ENCODE measurements around the gene AHRR. TPM values are rescaled to one million over a fixed set of nuclear protein-coding genes. Genes with fewer than 3 reads are reported as not detected.

The AHRR gene
- total RNA-seq, 1 experiment from 2014 or later: 2.2 TPM

DNA sequence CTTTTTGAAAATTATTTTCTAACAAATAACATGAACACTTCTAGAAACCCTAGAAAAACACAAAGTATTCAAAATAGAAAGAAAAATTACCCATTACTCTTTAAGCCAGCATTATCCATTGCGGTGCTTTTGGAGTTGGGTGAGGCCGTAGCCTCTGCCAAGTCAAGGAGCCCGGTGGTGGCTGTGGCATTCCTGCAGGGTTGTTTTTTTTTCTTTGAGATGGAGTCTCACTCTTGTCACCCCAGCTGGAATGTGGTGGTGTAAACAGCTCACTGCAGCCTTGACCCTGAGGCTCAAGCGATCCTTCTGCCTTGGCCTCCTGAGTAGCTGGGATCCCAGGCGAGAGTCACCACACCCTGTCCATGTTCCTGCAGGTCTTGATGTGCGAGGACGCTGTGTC is 8.2 kb upstream of the AHRR start:
- no peaks in the 10 kb centered on the region for H3K4me1 ChIP-seq (ENCODE audit: insufficient read depth, low read length)
- H3K14ac ChIP-seq (ENCODE audit: insufficient read depth, low read length): no peak overlapping the region
- H2AFZ ChIP-seq (ENCODE audit: low read length): no peak overlapping the region
- peak overlapping the region in 1 of 3 experiments; percentile 83; a peak in 1 of 7 replicates for H3K27ac Mint-ChIP-seq
- no peaks in the 10 kb centered on the region for H3K9me3 Mint-ChIP-seq
- H3K36me3 Mint-ChIP-seq (ENCODE audit: insufficient read depth in 1 of 3, low read depth in 3 of 3): peaks cover 4 to 37% (median 13%) of the 10 kb centered on the region in 3 experiments
- no peak for DNase-seq
- no peaks in the 10 kb centered on the region for H3K23me2 ChIP-seq (ENCODE audit: insufficient read length, low read depth, low read length, poor library complexity, severe bottlenecking)
- H3K9ac ChIP-seq (ENCODE audit: extremely low read depth, insufficient read length, low read length): no peak overlapping the region
- no peak overlapping the region for H3K27ac ChIP-seq (ENCODE audit: insufficient read length, low read depth, low read length)
- H4K8ac ChIP-seq (replicated peaks; ENCODE audit: insufficient read length, low read depth, low read length): no peak overlapping the region
- H2BK5ac ChIP-seq (ENCODE audit: insufficient read length, low read length): no peak overlapping the region
- no peaks in the 10 kb centered on the region for H3K9me3 ChIP-seq (ENCODE audit: control insufficient read depth, low read depth, low read length)
- no peaks in the 10 kb centered on the region for H3K79me1 ChIP-seq (ENCODE audit: insufficient read depth, low read depth, low read length, poor library complexity, severe bottlenecking)
- WGBS (ENCODE audit: extremely low coverage, insufficient read length, low lambda C conversion rate): no CpG with 5 or more reads among the region's 7 CpGs
- H3K56ac ChIP-seq (ENCODE audit: insufficient read length, low read depth, low read length): no peak overlapping the region
- TF ChIP-seq, protein P1, sequence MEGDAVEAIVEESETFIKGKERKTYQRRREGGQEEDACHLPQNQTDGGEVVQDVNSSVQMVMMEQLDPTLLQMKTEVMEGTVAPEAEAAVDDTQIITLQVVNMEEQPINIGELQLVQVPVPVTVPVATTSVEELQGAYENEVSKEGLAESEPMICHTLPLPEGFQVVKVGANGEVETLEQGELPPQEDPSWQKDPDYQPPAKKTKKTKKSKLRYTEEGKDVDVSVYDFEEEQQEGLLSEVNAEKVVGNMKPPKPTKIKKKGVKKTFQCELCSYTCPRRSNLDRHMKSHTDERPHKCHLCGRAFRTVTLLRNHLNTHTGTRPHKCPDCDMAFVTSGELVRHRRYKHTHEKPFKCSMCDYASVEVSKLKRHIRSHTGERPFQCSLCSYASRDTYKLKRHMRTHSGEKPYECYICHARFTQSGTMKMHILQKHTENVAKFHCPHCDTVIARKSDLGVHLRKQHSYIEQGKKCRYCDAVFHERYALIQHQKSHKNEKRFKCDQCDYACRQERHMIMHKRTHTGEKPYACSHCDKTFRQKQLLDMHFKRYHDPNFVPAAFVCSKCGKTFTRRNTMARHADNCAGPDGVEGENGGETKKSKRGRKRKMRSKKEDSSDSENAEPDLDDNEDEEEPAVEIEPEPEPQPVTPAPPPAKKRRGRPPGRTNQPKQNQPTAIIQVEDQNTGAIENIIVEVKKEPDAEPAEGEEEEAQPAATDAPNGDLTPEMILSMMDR (conservative IDR thresholded peaks at IDR 0.05): no peak
- H3K23ac ChIP-seq (ENCODE audit: insufficient read length, low read depth, low read length): no peak overlapping the region
- no peak overlapping the region for H3K4ac ChIP-seq (ENCODE audit: low read depth, low read length)
- no peak overlapping the region for H2BK15ac ChIP-seq (ENCODE audit: low read depth, low read length)
- no peak overlapping the region for H4K5ac ChIP-seq (ENCODE audit: insufficient read length, low read depth, low read length)
- no peaks in the 10 kb centered on the region; the same call in 1 of the 2 replicates for H3K79me2 ChIP-seq (ENCODE audit: insufficient read depth, low read length)
- H2AK5ac ChIP-seq (ENCODE audit: insufficient read length, low read length): no peak overlapping the region
- no peaks in the 10 kb centered on the region for H3K27me3 ChIP-seq (ENCODE audit: insufficient read depth, low read length)
- H3T11ph ChIP-seq (ENCODE audit: low read length): no peak overlapping the region
- H4K20me1 ChIP-seq (ENCODE audit: control insufficient read depth, insufficient read depth, insufficient read length): no peaks in the 10 kb centered on the region
- H3K18ac ChIP-seq (ENCODE audit: insufficient read length, low read depth, low read length): no peak overlapping the region
- H2BK12ac ChIP-seq (ENCODE audit: insufficient read length, low read depth, low read length): no peak overlapping the region
- no peak overlapping the region for H3K4me3 Mint-ChIP-seq
- H3K4me2 ChIP-seq (ENCODE audit: insufficient read depth, insufficient read length, low read length): no peak overlapping the region
- no peak overlapping the region for H2BK120ac ChIP-seq (ENCODE audit: low read depth, low read length, poor library complexity, severe bottlenecking)
- H3K27me3 Mint-ChIP-seq (ENCODE audit: low read depth): peaks cover 1% of the 10 kb centered on the region
- no peak overlapping the region for H2BK20ac ChIP-seq (ENCODE audit: low read depth, low read length, poor library complexity, severe bottlenecking)
- peaks cover under 1 to 9% of the 10 kb centered on the region in 2 experiments for H3K4me1 Mint-ChIP-seq
- no peak overlapping the region for H4K91ac ChIP-seq (ENCODE audit: insufficient read length, low read depth, low read length)
